H54 (cell line): ENCODE results near the gene TRPT1.

Source experiments
- DNase-seq: peaks from one replicate; pipeline ENCODE4 v3.0.0; 2011; ENCODE audit warnings: low spot score, mixed read lengths; ENCODE audit not compliant: insufficient read length
- FAIRE-seq: peaks from 3 replicates; lab custom pipeline; 2011; peaks lifted over from hg19 to GRCh38; lab: Jason Lieb, UNC
- POLR2A ChIP-seq: IDR thresholded peaks from 2 replicates; pipeline ENCODE4 v1.6.1; 2011; ENCODE audit warnings: low read depth, mild to moderate bottlenecking, low read length

The TRPT1 gene

DNA sequence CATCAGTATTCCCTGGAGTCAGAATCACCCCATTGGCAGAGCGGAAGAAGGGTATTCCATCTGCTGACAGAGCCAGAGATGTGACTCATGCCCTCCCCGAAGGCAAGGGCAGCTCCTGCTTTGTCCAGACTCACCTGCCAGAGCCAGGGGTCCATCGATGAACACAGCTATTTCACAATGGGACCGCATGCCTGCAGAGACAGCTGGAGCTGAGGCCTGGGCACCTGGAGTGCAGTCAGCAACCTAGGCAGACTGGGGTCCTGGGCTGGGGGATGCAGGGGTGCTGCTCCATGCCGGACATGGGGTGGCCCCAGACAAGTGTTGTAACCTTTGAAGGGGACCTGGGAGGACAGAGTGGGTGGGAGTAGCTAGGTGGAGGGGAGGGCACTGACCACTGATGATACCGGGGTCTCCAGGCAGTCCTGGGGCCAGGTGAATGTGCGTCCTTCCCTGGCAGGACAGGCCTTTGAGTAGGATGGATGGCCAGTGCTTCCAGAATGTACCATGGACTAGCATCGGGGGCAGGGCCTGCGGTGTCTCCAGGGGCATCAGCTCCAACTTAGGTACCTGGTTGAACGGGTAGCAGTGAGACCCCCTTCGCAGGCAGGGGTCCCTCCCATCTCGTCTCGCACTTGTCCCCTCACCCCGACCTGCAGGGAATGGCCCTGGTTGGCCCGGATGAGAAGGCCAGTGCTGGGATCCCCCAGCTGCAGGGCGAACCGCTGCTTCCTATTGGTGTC is 1.7 kb downstream of the TRPT1 start:
- FAIRE-seq (no peak), DNase-seq (peak; percentile 77)
- TF ChIP-seq POLR2A: no peak

DNA sequence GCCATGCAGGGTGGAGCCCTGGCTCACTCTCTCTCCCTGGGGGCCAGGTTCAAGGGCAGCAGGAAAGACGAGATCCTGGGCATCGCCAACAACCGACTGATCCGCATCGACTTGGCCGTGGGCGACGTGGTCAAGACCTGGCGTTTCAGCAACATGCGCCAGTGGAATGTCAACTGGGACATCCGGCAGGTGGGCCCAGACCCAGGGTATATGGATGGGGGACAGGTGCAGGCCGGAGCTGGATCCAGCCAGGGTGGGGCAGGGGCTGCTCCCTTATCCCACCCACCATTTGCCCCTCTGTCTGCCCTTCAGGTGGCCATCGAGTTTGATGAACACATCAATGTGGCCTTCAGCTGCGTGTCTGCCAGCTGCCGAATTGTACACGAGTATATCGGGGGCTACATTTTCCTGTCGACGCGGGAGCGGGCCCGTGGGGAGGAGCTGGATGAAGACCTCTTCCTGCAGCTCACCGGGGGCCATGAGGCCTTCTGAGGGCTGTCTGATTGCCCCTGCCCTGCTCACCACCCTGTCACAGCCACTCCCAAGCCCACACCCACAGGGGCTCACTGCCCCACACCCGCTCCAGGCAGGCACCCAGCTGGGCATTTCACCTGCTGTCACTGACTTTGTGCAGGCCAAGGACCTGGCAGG is 2.9 kb downstream of the TRPT1 start:
- no peak for DNase-seq
- TF ChIP-seq POLR2A: no peak
- FAIRE-seq: no peak

DNA sequence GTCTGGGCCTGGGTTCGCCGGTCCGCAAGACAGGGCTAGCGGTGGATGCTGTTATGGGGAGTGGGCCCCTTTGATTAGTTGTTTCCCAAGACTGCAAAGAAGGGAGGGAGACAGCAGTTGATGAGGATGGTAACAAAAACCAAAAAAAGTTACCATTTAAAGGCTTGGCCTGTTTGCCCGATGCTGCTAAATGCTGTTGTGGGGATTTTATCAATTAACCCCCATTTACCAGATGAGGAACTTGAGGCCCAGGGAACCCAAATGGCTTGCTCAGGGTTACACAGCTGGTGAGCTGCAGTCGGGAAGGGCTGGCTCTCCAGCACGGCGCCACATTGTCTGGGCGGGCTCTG is 3.4 kb downstream of the TRPT1 start:
- DNase-seq (no peak), FAIRE-seq (no peak)
- no peak for TF ChIP-seq POLR2A

DNA sequence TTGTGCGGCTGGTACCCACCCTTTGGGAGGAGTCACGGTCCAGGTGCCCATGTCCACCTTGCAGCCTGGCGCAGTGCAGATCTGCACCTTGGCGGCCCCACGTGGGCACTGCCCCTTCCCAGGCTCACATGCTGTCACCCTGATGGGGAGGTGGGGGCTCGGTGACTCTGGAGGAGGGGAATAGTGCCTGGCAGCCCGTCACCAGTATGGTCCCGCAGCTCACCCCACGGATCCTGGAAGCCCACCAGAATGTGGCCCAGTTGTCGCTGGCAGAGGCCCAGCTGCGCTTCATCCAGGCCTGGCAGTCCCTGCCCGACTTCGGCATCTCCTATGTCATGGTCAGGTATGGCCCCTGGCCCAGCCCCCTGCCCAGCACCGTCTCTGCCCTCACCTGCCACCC is 5.2 kb downstream of the TRPT1 start:
- TF ChIP-seq POLR2A: no peak
- DNase-seq: no peak
- no peak for FAIRE-seq

DNA sequence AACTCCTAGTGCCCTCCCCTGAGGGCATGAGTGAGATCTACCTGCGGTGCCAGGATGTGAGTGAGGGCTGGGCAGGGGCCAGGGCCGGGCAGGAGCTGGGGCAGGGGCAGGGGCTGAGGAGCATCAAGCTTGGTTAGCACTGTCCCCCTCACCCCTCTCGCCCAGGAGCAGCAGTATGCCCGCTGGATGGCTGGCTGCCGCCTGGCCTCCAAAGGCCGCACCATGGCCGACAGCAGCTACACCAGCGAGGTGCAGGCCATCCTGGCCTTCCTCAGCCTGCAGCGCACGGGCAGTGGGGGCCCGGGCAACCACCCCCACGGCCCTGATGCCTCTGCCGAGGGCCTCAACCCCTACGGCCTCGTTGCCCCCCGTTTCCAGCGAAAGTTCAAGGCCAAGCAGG is 5.7 kb downstream of the TRPT1 start:
- no peak for FAIRE-seq
- TF ChIP-seq POLR2A: no peak
- no peak for DNase-seq

DNA sequence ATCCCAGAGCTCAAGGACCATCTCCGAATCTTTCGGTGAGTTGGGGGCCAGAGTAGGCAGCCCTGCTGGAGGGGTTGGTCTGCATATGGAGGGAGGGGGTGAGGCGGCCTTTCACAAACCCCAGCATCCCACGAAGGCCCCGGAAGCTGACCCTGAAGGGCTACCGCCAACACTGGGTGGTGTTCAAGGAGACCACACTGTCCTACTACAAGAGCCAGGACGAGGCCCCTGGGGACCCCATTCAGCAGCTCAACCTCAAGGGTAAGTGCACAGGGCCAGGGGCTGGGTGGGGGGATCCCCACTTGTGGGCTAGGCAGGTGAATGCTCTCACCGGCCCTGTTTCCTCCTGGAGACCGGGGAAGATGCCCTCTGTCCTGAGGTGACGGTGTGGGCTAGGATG is 6.2 kb downstream of the TRPT1 start:
- FAIRE-seq (no peak), DNase-seq (no peak)
- TF ChIP-seq POLR2A: no peak

DNA sequence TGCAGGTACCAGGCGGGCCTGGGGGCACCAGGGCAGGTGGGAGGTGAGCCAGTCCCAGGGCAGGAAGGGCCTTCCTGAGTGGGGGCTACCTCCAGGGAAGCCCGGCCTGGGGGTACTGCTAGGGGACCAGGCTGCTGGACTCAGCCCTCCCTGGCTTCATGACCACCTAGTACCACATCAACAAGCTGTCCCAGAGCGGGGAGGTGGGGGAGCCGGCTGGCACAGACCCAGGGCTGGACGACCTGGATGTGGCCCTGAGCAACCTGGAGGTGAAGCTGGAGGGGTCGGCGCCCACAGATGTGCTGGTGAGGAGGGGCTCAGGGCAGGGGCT is 6.7 kb downstream of the TRPT1 start:
- no peak for TF ChIP-seq POLR2A
- DNase-seq: no peak
- no peak for FAIRE-seq

DNA sequence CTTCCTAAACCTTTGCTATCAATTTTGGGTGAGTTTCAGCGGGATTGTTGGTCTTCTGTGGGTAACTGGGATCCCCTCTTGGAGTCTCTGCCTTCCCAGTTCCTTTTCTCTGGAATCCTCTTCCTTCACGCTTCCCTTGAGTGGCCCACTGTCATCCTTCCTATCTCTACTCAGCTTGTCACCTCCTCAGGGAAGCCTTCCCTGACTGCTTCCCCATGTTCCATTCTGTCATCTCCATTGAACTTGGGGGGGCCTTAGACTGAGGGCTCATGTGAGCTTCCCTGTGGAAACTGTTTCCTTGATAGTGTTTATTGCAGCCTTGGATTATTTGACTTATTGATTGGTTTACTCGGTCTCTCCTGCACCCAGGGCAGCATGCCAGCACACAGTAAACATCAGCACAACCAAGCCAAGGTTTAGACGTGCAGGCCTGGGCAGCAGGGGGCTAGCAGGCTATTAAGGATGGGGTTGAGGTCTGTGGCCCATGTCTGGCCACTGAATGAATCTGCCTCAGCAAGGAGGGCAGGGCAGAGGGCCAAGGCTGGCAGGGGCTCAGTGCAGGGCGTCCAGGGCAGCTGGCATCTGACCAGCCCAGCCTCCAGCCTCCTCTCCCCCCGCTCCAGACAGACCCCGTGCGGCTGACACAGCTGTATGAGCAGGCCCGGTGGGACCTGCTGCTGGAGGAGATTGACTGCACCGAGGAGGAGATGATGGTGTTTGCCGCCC is 7.2 kb downstream of the TRPT1 start:
- no peak for TF ChIP-seq POLR2A
- DNase-seq (no peak), FAIRE-seq (no peak)

DNA sequence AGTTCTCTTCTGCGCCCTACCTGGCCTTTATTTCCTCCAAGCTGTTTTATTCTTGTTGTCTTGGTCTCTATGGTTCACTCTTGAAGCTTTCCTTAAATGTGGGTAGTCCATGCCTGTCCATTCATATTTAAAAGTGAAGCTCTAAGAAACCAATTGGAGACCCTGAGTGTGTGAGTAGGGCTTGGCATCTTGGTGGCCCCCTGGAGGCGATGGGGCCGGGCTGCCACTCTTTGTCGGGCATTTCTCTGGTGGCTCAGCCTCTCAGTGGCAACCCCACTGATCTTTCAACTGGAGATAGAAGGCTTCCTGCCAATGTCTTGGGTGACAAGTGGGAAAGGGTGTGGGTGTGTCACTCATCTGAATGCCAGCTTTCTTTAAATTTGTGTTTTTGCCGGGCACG is 9.1 kb downstream of the TRPT1 start:
- FAIRE-seq (no peak), DNase-seq (no peak)
- TF ChIP-seq POLR2A: no peak

DNA sequence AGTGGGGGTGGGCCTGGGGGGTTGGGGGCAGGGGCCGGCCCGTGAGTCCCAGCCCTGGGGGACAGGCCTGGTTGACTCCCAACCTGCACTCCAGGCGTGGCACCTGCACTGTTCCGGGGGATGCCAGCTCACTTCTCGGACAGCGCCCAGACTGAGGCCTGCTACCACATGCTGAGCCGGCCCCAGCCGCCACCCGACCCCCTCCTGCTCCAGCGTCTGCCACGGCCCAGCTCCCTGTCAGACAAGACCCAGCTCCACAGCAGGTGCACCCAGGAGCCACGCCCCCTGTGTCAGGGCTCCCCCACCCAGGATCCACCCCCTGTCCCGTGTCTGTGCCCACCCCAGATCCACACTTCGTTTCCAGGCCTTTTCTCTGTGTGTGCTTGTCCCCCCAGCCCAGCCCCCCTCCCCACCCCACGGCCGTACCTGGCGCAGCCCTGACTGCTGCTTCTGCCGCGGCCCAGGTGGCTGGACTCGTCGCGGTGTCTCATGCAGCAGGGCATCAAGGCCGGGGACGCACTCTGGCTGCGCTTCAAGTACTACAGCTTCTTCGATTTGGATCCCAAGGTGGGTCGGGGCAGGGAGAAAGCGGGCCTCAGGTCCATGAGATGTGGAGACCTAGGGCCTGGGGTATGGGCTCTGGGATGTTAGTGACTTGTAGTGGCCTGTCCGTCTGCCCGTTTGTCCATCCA is 14.7 kb downstream of the TRPT1 start:
- TF ChIP-seq POLR2A: no peak
- no peak for DNase-seq
- FAIRE-seq: no peak

DNA sequence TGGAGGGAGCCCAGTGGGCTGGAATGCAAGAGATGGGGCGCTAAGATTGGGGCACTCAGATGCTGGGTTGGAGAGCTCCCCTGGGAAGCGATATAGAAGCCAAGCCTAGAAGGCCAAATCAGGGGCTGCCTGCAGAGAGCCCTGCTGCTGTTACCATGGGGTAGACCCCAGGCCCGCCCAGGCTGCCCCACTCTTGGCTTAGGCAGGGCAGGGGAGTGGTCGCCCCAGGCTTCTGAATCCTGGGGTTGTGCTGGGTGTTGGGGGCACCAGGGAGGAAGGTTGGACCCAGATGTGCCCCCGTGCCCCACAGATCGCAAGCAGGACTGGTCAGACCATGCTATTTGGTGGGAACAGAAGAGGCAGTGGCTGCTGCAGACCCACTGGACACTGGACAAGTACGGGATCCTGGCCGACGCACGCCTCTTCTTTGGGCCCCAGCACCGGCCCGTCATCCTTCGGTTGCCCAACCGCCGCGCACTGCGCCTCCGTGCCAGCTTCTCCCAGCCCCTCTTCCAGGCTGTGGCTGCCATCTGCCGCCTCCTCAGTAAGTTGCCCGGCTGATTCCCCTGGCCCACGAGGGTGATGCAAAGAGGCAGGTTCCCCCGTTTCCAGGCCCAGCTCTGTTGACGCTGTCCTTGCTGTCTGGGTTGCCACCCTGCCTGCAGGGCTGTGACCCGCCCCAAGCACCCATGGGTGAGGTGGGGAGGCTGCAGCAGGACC is 15.5 kb downstream of the TRPT1 start:
- FAIRE-seq: no peak
- no peak for TF ChIP-seq POLR2A
- DNase-seq: no peak

DNA sequence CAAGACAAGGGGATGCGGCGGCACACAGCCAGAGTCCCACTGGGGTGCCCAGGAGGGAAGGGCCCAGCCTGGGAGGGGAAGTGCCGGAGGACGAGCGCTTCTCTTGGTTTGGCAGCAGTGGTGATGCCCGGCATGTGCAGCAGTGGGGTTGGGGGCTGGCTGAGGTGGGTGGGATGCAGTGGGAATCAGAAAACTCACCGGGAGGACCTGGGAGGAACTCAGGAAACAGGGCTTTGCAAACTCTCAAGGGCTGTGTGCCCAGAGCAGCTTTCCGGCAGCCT is 16.5 kb downstream of the TRPT1 start:
- DNase-seq (no peak), FAIRE-seq (no peak)
- TF ChIP-seq POLR2A: no peak

DNA sequence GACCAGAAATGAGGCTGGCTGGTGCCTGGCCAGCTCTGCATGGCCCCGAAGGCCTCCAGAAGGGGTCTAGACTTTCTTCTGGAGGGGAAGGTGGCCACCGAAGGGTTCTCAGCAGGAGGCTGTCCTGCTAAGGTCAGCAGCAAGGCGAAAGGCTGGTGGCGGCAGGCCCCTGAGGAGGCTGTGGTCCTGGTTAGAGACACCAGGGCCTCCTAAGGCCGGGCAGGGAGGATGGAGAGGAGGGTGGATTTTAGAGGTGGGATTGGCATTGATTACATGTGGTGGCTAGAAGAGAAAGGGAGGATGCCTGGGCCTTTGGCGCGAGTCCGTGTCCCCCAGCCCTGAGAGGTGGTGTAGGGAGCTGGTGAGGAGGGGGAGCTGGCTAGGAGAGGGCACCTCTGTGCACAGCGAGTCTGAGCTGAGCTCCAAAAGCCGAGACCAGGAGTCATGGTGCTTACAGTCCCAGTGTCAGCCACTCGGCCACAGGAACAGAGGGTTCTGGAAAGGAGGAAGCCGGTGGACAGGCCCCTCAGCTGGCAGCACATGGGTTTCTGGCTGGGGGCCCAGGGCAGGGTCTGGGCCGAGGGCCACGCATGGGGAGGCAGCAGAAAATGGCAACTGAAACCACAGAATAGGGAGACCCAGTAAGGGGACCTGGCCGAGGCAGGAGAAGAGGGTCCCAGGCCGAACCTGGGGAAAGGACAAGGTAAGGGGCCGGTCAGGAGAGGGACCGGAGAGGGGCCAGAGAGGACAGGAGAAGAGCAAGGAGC is 17.0 kb downstream of the TRPT1 start:
- FAIRE-seq (no peak), DNase-seq (no peak)
- TF ChIP-seq POLR2A: no peak
